Measurements from ENCODE around the gene CHIC2. TPM values are rescaled to one million over a fixed set of nuclear protein-coding genes. Genes with fewer than 3 reads are reported as not detected.
"Not testable (repeated sequence)": the region's sequence is repeated elsewhere in the genome, so short reads cannot be mapped to it uniquely, and the experiment has no call there.

The CHIC2 gene
- total RNA-seq, result 10 to 100 TPM; 33.9 to 71.4 (median 47.5) TPM

DNA sequence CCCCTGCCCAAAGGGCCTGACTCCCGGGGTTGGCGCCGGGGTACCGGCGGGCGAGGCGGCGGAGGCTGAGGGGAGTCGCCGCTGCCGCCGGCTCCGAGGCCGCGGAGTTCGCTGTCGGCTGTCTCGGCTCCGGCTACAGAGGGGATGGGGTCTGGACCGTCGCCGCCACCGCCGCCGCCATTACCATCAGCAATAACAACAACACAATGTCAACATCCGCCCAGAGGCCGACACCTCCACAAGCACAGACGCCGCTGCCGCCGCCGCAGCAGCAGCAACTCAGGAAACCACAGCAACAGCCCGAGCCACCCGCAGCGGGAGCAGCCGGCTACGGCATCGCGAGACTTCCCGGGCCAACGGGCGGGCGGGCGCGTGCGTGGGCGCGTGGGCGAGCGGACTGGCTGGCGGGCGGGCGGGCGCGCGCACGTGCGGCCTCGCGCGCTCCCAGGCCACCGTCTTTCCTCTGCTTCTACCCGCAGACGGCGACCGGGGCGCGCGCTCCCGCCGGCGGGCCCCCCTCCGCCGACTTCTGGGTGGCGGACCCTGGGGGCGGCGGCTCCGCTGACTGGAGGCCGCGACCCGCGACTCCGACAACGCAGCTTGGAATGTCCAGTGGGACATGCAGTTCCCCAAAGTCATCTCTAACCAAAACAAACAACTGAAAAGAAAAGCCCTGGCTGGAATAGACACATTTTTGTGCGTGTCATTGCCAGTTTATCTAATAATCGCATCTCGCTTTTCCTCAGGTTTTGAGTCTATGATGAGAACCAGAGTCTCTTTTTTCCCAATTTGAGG lies at the start of gene CHIC2:
CHIC2 (minus strand) TSS at position 289 of the 795 bp plus-strand sequence. CDS start 305 bp downstream, outside the sequence.
- Histone ChIP-seq H3K9me3 (no peaks in the 10 kb centered on the region), H3K4me3 (peak within 1 kb of the TSS; percentile 85 to 99 (median 98)), H3K4me1 (peaks cover 7 to 8% of the 10 kb centered on the region in 2 donors), H3K27ac (peak within 1 kb of the TSS; percentile 98 to 99), H3K36me3 (no peaks in the 10 kb centered on the region), H3K27me3 (no peaks in the 10 kb centered on the region)
- peak; percentile 93 to 95 for DNase-seq (ENCODE audit: low spot score in 2 of 2)
- intact Hi-C loops (cut with DNase I; ENCODE audit: low total_unique reads), result no loop called here
- TF ChIP-seq POLR2AphosphoS5 (IDR thresholded peaks at IDR 0.05) (peak; percentile 86 to 99 (median 94)), POLR2A (IDR thresholded peaks at IDR 0.05) (peak; percentile 97)
- TF ChIP-seq, protein P1, sequence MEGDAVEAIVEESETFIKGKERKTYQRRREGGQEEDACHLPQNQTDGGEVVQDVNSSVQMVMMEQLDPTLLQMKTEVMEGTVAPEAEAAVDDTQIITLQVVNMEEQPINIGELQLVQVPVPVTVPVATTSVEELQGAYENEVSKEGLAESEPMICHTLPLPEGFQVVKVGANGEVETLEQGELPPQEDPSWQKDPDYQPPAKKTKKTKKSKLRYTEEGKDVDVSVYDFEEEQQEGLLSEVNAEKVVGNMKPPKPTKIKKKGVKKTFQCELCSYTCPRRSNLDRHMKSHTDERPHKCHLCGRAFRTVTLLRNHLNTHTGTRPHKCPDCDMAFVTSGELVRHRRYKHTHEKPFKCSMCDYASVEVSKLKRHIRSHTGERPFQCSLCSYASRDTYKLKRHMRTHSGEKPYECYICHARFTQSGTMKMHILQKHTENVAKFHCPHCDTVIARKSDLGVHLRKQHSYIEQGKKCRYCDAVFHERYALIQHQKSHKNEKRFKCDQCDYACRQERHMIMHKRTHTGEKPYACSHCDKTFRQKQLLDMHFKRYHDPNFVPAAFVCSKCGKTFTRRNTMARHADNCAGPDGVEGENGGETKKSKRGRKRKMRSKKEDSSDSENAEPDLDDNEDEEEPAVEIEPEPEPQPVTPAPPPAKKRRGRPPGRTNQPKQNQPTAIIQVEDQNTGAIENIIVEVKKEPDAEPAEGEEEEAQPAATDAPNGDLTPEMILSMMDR (IDR thresholded peaks at IDR 0.05), result no peak

DNA sequence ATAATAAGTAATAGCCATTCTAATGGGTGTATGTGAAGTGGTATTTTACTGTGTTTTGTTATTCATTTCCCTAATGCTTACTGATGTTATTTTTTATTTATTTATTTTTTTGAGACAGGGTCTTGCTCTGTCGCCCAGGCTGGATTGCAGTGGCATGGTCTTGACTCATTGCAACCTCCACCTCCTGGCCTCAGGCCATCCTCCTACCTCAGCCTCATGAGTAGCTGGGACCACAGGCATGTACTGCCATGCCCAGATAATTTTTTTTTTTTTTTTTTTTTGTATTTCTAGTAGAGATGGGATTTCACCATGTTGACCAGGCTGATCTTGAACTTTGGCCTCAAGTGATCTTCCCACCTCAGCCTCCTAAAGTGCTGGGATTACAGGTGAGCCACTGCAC lies 48.8 kb upstream of the CHIC2 start:
- intact Hi-C loops (cut with DNase I; ENCODE audit: low total_unique reads); DNase-seq (ENCODE audit: low spot score in 2 of 2); H3K36me3 ChIP-seq; H3K27ac ChIP-seq; H3K4me1 ChIP-seq; H3K9me3 ChIP-seq; H3K4me3 ChIP-seq: not testable (repeated sequence)
- H3K27me3 ChIP-seq, result peaks cover 5 to 20% of the 10 kb centered on the region in 2 donors

DNA sequence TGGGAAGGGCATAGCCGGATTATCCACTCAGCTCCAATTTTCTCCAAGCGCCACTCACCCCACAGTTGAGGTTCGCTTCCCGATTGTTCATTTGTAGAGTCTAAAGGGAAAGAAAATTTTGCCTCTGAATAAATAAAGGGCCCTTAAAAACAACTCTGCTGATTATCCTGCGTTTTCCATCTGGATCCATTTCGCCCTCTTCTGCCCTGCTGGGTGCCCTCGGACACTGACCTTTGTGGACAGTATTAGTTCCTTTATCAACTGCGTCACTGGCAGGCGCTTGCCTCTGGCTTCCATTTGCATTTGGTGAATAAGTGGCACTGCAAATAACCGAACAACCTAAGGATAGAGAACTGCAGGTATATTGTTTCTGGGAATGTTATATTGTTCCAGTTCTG lies 45.6 kb upstream of the CHIC2 start:
- H3K36me3 ChIP-seq, result no peaks in the 10 kb centered on the region
- H3K27me3 ChIP-seq, result peaks cover 5 to 20% of the 10 kb centered on the region in 2 donors
- H3K4me3 ChIP-seq, result peak overlapping the region in 2 of 3 donors; percentile 17 to 57
- intact Hi-C loops (cut with DNase I; ENCODE audit: low total_unique reads), result no loop called here
- TF ChIP-seq POLR2AphosphoS5 (IDR thresholded peaks at IDR 0.05) (no peak), POLR2A (IDR thresholded peaks at IDR 0.05) (no peak)
- TF ChIP-seq, protein P1 (IDR thresholded peaks at IDR 0.05), result no peak
- no peaks in the 10 kb centered on the region for H3K9me3 ChIP-seq
- no peak for DNase-seq (ENCODE audit: low spot score in 2 of 2)
- H3K27ac ChIP-seq, result no peak overlapping the region
- no peaks in the 10 kb centered on the region for H3K4me1 ChIP-seq

DNA sequence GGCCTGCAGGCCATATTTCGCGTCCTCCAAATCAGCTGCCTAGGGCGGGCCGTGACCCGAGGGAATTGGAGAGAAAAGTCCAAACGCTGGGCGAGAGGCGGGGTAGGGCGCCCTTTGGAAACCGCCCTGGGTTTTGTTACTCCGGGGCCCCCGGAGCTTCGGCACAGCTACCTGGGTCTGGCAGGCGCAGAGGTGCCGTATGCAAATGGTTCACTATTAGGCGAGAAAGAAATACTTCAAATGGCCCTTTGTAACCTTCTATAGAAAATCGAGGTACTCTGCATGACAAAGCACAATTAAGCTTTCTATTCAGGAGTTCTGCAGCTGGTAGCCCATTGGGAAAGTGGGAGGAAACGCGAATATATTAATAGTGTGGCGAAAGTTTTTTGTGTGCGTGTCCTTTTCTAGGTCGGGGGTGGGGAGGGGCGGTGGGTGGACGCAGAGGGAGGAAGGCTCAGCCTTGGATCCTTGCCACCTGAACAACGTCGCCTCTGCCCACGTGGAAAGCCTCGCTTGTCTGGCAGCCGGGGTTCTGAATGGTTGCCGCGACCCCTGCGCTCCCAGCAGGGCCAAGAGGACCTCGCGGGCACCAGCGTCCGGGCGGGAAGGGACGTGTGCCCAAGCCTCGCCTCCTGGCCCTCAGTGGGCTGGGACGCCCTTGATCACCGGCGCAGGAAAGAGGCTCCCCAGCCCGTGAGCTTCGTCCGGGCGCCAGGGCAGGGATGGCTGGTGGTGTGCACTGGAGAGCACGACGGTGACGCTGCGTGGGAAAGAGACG lies 45.0 kb upstream of the CHIC2 start:
- Histone ChIP-seq H3K9me3 (no peaks in the 10 kb centered on the region), H3K27ac (no peak overlapping the region), H3K4me1 (no peaks in the 10 kb centered on the region), H3K4me3 (peak overlapping the region in 2 of 3 donors; percentile 17 to 57), H3K27me3 (peaks cover 5 to 20% of the 10 kb centered on the region in 2 donors), H3K36me3 (no peaks in the 10 kb centered on the region)
- intact Hi-C loops (cut with DNase I; ENCODE audit: low total_unique reads), result no loop called here
- no peak for DNase-seq (ENCODE audit: low spot score in 2 of 2)
- TF ChIP-seq POLR2AphosphoS5 (IDR thresholded peaks at IDR 0.05) (no peak), POLR2A (IDR thresholded peaks at IDR 0.05) (no peak)
- TF ChIP-seq, protein P1 (IDR thresholded peaks at IDR 0.05), result no peak

DNA sequence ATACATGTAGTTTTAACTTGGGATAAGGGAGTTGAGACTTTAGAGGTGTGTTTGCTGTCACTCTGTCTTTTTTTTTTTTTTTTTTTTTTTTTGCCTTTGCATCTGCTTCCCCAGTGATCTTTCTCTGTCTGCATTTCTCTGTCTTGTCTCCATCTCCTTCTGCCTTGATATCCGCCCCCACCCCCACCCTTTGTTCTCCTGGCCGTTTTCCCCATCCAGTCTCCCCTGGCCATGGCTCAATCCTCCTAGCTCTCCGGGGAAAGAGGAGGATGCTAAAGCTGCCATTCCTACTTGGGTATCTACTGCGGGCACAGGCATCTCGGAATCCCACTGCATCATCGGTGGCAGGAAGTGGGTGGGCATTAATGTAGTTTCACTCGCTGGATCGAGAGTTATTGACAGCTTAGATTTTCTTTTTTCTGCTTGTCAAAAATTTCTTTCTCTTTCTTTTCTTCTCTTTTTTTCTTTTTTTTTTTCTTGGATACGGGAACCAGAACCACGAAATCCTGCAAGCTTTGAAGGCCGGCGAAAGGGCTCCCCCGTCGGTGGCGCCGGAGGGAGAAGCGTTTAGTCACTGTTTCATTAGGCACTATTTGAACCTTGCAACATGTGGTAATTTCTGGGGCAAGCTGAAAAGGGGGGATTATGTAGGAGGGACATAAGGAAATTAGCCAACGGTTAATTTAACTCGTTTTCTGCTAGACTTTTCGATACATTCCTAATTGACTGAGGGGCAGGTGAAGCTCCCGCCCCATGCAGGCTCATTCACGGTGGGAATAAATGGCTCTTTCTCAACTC lies 43.7 kb upstream of the CHIC2 start:
- Histone ChIP-seq H3K36me3 (no peaks in the 10 kb centered on the region), H3K27ac (no peak overlapping the region), H3K27me3 (peaks cover 5 to 25% of the 10 kb centered on the region in 2 donors), H3K9me3 (no peaks in the 10 kb centered on the region), H3K4me3 (no peak overlapping the region), H3K4me1 (no peaks in the 10 kb centered on the region)
- no peak for TF ChIP-seq POLR2AphosphoS5 (IDR thresholded peaks at IDR 0.05)
- TF ChIP-seq, protein P1 (IDR thresholded peaks at IDR 0.05), result no peak
- no peak for TF ChIP-seq POLR2A (IDR thresholded peaks at IDR 0.05)
- DNase-seq (ENCODE audit: low spot score in 2 of 2), result no peak
- intact Hi-C loops (cut with DNase I; ENCODE audit: low total_unique reads), result no loop called here
